ENCODE data around the gene ABCB10. TPM values are rescaled to one million over a fixed set of nuclear protein-coding genes. Genes with fewer than 3 reads are reported as not detected.
"Not testable (repeated sequence)": the region's sequence is repeated elsewhere in the genome, so short reads cannot be mapped to it uniquely, and the experiment has no call there.

The ABCB10 gene
- total RNA-seq, 6 experiments from 2014 or later: 16.1 to 21.0 (median 18.4) TPM

GRCh38 chr1:229561141-229561540 lies 2.6 kb upstream of the ABCB10 start:
- no peak for TF ChIP-seq CTCF (IDR thresholded peaks at IDR 0.05)
- H3K4me1 Mint-ChIP-seq (ENCODE audit: low read depth): peaks cover 32% of the 10 kb centered on the region
- no peaks in the 10 kb centered on the region for H3K36me3 Mint-ChIP-seq (ENCODE audit: low read depth)
- no peaks in the 10 kb centered on the region for H3K9me3 Mint-ChIP-seq
- H3K4me3 Mint-ChIP-seq: no peak overlapping the region
- H3K27ac Mint-ChIP-seq: no peak overlapping the region
- no peak for DNase-seq
- H3K27me3 Mint-ChIP-seq (ENCODE audit: insufficient read depth): no peaks in the 10 kb centered on the region; the same call in 1 of the 2 replicates

GRCh38 chr1:229560124-229560523 lies 1.6 kb upstream of the ABCB10 start:
- not testable (repeated sequence) for DNase-seq; H3K27ac Mint-ChIP-seq; H3K27me3 Mint-ChIP-seq (ENCODE audit: insufficient read depth); H3K9me3 Mint-ChIP-seq; H3K36me3 Mint-ChIP-seq (ENCODE audit: low read depth); H3K4me3 Mint-ChIP-seq
- peaks cover 39% of the 10 kb centered on the region for H3K4me1 Mint-ChIP-seq (ENCODE audit: low read depth)

GRCh38 chr1:229559336-229559801 lies 862 bp upstream of the ABCB10 start:
- not testable (repeated sequence) for H3K27me3 Mint-ChIP-seq (ENCODE audit: insufficient read depth); H3K9me3 Mint-ChIP-seq; H3K36me3 Mint-ChIP-seq (ENCODE audit: low read depth); DNase-seq
- Mint-ChIP-seq H3K4me1 (ENCODE audit: low read depth) (peaks cover 46% of the 10 kb centered on the region), H3K4me3 (peak overlapping the region; percentile 92), H3K27ac (peak overlapping the region; percentile 76)

- no peaks in the 10 kb centered on the region for H3K9me3 Mint-ChIP-seq
- no peaks in the 10 kb centered on the region; the same call in 1 of the 2 replicates for H3K27me3 Mint-ChIP-seq (ENCODE audit: insufficient read depth)
- peak overlapping the region; percentile 91 for H3K4me3 Mint-ChIP-seq
- no peaks in the 10 kb centered on the region for H3K36me3 Mint-ChIP-seq (ENCODE audit: low read depth)
- peak overlapping the region; percentile 70 for H3K27ac Mint-ChIP-seq
- H3K4me1 Mint-ChIP-seq (ENCODE audit: low read depth): peaks cover 47% of the 10 kb centered on the region
- no peak for TF ChIP-seq CTCF (IDR thresholded peaks at IDR 0.05)
- DNase-seq: peak; percentile 7
Observed at GRCh38 chr1:229557913-229558414, 543 bp downstream of the ABCB10 start.

GRCh38 chr1:229557200-229557850 lies 1.2 kb downstream of the ABCB10 start:
- Mint-ChIP-seq H3K9me3 (no peaks in the 10 kb centered on the region), H3K4me1 (ENCODE audit: low read depth) (peaks cover 43% of the 10 kb centered on the region), H3K27me3 (ENCODE audit: insufficient read depth) (no peaks in the 10 kb centered on the region; the same call in 1 of the 2 replicates), H3K36me3 (ENCODE audit: low read depth) (no peaks in the 10 kb centered on the region), H3K4me3 (peak overlapping the region; percentile 91), H3K27ac (peak overlapping the region; percentile 70)
- no peak for TF ChIP-seq CTCF (IDR thresholded peaks at IDR 0.05)
- peak; percentile 17 for DNase-seq

- Mint-ChIP-seq H3K9me3 (no peaks in the 10 kb centered on the region), H3K36me3 (ENCODE audit: low read depth) (no peaks in the 10 kb centered on the region), H3K4me1 (ENCODE audit: low read depth) (peaks cover 43% of the 10 kb centered on the region), H3K4me3 (no peak overlapping the region), H3K27ac (no peak overlapping the region), H3K27me3 (ENCODE audit: insufficient read depth) (no peaks in the 10 kb centered on the region)
- TF ChIP-seq CTCF (IDR thresholded peaks at IDR 0.05): no peak
- no peak for DNase-seq
Observed at GRCh38 chr1:229554886-229555621, 3.5 kb downstream of the ABCB10 start.

Measured in HFFc6 (cell line).